ENCODE measurements around the gene KISS1R.

GRCh38 chr19:888581-889385, 28.4 kb upstream of the KISS1R start:
- TF ChIP-seq GATA3 (IDR thresholded peaks at IDR 0.05; ENCODE audit: low read depth, low read length) (no peak), GATA2 (IDR thresholded peaks at IDR 0.05; ENCODE audit: low read depth, low read length) (no peak)
